Activated CD8-positive, alpha-beta memory T cell treated with anti-CD3 and anti-CD28 coated beads, Interleukin-2, amount 50 U/mL, for 1 hour (primary cell): ENCODE data around the gene SULT1A2.
"Not testable (repeated sequence)": the region's sequence is repeated elsewhere in the genome, so short reads cannot be mapped to it uniquely, and the experiment has no call there.

Experiments
- DNase-seq: peaks from one replicate; pipeline ENCODE4 v3.0.0-alpha.2; 2020; ENCODE audit errors: extremely low read depth

The SULT1A2 gene

DNA sequence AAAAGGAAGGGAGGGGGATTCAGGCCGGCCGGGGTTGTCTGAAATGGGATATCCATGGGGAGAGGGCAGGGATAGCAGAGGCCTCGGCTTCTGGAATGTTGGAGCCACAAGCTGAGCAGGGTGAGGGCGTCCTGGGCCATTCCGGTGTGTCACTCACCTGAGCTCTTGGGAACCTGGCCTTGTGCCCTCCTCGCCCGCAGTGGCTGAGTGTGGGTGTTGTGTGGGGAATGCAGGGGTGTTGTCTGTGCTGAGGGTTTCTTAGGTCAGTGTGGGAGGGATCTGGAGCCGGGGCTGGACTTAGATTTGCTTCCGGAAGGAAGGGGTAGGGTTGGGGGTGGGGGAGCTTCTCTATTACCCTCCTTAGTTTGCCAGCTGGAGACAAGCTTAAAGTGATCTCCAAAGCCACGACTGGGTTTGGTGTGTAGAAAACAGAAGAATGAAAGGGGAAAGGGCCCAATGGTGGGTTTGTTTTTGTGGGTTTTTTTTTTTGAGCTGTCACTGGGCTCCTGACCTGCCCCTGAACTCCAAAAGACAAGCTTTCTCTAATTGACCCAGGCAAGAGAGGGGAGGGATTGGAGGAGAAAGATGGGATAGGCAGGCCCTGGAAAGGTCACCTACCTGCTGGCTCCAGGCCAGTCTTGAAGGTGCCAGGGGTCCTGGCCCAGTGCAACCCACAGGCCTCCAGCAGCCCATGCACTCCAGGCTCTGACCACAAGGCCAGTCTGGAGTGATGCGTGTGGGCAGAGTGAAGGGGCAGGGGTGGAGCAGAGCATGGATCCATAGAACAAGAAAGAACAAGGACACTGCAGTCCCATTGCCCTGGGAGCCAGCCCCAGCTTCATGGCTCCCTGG lies at the start of gene SULT1A2:
SULT1A2 (minus strand) TSS at position 211 of the 852 bp plus-strand sequence. CDS start 1,120 bp downstream, outside the sequence.
- DNase-seq: no peak

DNA sequence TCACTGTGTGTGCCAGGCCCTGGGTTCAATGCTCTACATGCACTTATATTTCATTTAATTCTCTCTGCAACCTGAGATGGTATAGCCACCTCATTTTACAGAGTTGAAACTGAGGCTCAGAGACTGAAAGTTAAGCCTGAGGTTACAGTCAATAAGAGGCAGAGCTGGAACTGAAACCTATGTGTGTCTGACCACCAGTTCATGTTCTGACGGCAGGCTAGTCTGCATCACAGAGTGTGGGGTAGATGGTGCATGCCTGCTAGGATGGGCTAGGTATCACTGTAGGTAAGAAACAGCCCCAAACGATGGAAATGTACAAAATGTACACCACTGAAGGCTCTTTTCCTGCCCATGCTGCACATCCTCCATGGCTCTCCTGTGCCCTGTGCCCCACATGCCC lies 43.1 kb upstream of the SULT1A2 start:
- not testable (repeated sequence) for DNase-seq

GRCh38 chr16:28638359-28638758 lies 41.5 kb upstream of the SULT1A2 start:
- not testable (repeated sequence) for DNase-seq

GRCh38 chr16:28637765-28638164 lies 40.9 kb upstream of the SULT1A2 start, which contains the start of gene NPIPB8:
NPIPB8 (plus strand) TSS chr16:28638065; CDS start chr16:28638361, 296 bp downstream.
- not testable (repeated sequence) for DNase-seq

DNA sequence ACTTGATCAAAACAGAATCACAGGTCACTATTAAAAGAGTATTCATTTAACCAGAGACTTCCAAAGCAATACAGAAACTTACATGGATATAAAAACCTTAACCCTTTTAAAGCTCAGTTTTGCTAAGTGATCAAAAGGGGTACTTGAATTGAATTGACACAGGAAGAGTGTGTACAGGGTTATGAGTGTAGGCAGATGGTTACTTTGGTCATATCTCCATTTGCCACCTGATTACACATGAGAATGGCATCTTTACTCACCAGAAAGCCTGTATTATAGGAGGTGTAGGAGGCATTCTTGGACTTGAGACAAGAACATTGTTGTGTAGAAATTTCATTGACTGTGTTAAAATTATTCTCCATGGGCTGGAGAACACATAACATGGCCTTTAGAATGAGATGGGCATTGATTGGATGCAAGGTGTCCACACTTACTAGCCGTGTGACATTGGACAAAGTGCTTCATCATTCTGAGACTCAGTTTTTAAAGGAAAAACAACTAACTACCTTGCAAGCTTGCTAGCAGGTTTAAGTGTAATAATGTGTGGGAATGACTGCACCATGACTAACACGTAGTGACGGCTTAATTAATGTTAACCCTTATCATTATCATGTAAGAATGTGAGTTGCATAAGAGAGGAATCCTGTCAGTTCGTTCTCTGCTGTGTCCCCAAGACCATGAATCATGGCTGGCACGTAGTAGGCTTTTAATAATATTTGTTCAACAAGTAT lies 39.4 kb upstream of the SULT1A2 start:
- not testable (repeated sequence) for DNase-seq

GRCh38 chr16:28630905-28631304 lies 34.1 kb upstream of the SULT1A2 start:
- DNase-seq: not testable (repeated sequence)

- no peak for DNase-seq
Measured at GRCh38 chr16:28623172-28623711, 26.4 kb upstream of the SULT1A2 start.

DNA sequence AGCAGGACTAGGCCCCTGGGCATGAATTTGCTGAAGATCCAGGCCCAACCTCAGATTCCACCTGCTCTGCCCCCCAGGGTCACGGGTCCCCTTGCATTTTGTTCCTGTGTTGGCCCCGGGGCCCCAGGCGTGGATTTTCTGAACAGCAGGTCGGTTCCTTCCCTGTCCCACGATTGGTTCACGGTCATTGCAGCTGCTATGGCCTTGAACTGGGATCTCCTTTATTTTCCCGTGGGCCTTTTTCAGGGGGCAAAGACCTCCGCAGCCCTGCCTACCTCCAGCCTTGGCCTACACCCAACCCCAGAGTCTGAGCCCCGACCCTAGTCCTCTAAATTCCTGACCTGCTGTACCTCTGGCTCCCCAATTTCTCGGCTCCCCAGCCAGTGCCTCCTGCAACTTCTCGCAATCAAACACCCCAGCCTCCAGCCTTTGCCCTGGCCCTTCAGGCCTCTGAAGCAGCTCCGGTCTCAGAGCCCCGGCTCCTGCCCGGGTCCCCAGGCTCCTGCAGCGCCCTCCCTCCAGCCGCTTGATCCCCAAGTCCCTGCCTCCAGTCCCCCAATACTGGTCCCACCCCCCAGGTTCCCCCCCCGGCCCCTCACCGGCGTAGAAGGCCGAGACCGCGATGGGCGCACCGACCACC lies 25.8 kb upstream of the SULT1A2 start:
- not testable (repeated sequence) for DNase-seq

- no peak for DNase-seq
Measured at GRCh38 chr16:28621481-28622155, 24.8 kb upstream of the SULT1A2 start.

DNA sequence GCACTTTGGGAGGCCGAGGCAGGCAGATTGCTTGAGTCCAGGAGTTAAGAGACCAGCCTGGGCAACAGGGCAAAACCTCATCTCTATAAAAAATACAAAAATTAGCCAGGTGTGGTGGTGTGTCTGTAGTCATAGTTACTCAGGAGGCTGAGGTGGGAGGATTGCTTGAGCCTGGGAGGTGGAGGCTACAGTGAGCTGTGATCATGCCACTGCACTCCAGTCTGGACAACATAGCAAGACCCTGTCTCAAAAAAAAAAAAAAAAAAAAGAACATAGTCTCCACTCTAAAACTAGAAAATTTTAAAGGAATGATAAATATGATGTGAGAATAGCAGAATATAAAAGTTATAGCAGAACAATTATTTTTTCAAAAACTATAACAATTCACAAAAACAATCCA lies 23.5 kb upstream of the SULT1A2 start:
- DNase-seq: not testable (repeated sequence)

DNA sequence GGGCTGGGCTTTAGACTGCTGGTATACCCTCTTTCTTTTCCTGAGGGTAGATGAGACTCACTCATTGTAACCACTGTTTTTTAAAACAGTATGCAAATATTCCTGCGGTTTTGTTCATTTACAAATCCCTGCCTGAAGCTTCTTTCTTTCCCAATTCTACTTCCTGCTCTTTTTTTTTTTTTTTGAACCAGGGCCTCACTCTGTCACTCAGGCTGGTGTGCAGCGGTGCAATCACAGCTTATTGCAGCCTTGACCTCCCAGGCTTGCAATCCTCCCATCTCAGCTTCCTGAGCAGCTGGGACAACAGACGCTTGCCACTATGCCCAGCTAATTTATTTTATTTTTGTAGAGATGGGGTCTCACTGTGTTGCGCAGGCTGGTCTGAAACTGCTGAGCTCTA lies 21.0 kb upstream of the SULT1A2 start:
- DNase-seq: no peak

GRCh38 chr16:28616636-28617035 lies 19.8 kb upstream of the SULT1A2 start:
- DNase-seq: no peak

GRCh38 chr16:28616224-28616577 lies 19.4 kb upstream of the SULT1A2 start:
- DNase-seq: not testable (repeated sequence)

GRCh38 chr16:28615486-28616223 lies 18.8 kb upstream of the SULT1A2 start:
- not testable (repeated sequence) for DNase-seq

- DNase-seq: not testable (repeated sequence)
Measured at GRCh38 chr16:28614561-28614960, 17.7 kb upstream of the SULT1A2 start.

DNA sequence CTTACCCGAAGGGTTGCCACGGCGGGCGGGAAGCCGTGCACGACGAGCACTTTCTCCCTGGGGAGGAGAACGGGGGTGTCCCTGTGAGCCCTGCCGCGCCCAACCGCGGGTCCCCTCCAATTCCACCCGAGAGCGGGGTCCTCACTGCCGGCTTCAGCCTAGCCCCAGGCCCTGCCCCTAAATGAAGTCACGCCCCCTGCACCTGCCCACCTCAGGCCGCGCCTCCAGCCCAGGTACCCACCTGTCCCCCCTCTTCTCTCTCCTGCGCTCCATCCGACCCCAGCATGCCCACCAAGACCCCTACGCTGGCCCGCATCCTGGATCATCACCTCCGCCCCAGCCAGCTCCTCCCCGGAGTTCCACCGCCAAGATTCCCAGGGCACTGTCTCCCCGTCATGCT lies 17.1 kb upstream of the SULT1A2 start:
- DNase-seq: not testable (repeated sequence)

GRCh38 chr16:28612359-28613280 lies 15.8 kb upstream of the SULT1A2 start:
- not testable (repeated sequence) for DNase-seq

DNA sequence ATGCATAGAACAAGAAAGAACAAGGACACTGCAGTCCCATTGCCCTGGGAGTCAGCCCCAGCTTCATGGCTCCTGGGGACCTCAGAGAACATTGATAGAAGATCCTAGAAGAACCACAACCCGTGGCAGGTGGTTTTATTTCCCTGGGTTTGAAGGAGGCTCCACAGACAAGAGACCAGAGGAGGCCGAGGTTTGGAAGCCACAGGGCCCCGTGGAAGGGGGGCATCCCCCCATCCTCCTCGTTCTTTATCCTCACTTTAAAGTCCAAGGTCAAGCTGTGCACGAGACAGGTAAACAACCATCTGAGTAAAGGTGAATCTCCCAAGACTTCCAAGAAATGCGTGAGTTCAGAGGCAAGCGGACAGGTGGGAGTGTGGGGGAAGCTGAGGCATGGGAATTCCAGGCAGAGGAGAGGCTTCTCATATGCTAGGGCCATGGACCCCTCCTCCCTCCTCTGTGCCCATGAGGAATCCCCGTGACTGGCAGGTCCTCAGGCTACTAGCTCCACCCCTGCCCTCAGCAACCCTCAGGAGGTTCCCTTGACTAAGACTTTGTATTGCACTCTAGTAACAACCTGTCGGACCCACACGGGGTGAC lies 13.8 kb upstream of the SULT1A2 start:
- no peak for DNase-seq
